ENCODE data around the gene MDN1. TPM values are rescaled to one million over a fixed set of nuclear protein-coding genes. Genes with fewer than 3 reads are reported as not detected.

The MDN1 gene
- polyA plus RNA-seq, 1 of the 3 experiments (the other 2 are of a cell fraction): 8.5 TPM

GRCh38 chr6:89596056-89596455 lies 223.5 kb downstream of the MDN1 start (continued):
- TF ChIP-seq PBX3 (IDR thresholded peaks at IDR 0.05) (no peak), SMC3 (IDR thresholded peaks at IDR 0.05; ENCODE audit: low read depth, low read length) (no peak), MEF2A (IDR thresholded peaks at IDR 0.05; ENCODE audit: borderline replicate concordance, low read depth) (no peak), FOSL2 (IDR thresholded peaks at IDR 0.05; ENCODE audit: borderline replicate concordance, low read depth) (no peak), FOXJ3 (CRISPR knock-in tag; IDR thresholded peaks at IDR 0.05) (no peak)

Small RNA genes within 50 kb of the gene (small RNA-seq; reads per million reads assigned to genes)
- gene DNAJC19P6: 0 reads per million in 7 experiments
- gene RF00019: 0 reads per million in 7 experiments

Other genes with a start within 250 kb of the MDN1 start
- gene LYRM2, start 181.0 kb downstream of the MDN1 start, polyA plus RNA-seq (2012; rRNA removed): 14.5 and 23.5 TPM in 2 replicates
- gene CASP8AP2, start 10.1 kb upstream of the MDN1 start, polyA plus RNA-seq (2012; rRNA removed): 2.8 and 3.2 TPM in 2 replicates
- not detected in 2 replicates for gene GJA10, start 74.7 kb upstream of the MDN1 start, polyA plus RNA-seq (2012; rRNA removed)

Measured in SK-N-SH (cell line).